AG10803 (cell line): Measurements from ENCODE around the gene OR10H2.

Experiments used
- DNase-seq: peaks from one replicate; pipeline ENCODE4 v3.0.0; 2010; ENCODE audit warnings: low read depth
- H3K4me3 ChIP-seq: 2 replicates; pipeline ENCODE4 v1.5.1; 2011; ENCODE audit warnings: mild to moderate bottlenecking, low read length, control low read depth
- TF ChIP-seq, protein P1 (sequence below): conservative IDR thresholded peaks from 2 replicates; pipeline ENCODE4 v1.5.1; 2011; ENCODE audit warnings: mild to moderate bottlenecking, low read length, control low read depth, inconsistent platforms

OR10H2 gene

DNA sequence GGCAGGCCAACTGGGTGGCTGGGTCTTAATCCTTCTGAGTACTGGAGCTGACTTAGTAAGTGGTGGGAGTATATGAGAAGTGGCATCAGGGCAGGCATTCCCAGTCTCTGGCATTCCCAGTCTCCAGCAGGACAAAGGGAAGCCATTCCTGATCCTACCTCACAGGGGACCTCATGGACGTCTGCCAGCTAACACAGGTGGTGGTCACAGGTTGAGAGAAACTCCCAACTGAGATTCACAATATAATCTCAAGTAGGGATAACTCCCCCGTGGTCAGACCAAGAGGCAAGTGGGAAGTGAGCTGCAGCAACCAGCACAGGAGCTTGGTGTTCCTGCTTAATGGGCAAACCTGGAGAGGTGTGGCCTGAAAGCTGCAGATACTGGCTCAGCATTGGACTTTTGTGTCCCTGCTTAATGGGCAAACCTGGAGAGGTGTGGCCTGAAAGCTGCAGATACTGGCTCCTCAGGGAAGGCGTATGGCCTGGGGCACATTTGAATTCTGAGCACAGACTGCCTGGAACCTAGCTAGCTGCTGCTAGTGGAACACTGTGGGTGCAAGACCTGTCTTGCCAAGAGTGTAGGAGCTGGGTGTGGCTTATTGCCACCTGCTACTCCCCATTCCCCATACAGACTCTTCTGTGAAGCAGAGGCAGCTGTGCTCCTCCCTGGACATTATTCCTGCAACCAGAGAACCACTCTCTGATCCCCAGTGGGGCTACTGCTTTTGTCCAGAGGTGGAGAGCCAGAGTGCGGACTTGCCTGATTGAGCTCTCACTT is 25.9 kb upstream of the OR10H2 start:
- DNase-seq: no peak
- H3K4me3 ChIP-seq: no peak overlapping the region
- TF ChIP-seq, protein P1, sequence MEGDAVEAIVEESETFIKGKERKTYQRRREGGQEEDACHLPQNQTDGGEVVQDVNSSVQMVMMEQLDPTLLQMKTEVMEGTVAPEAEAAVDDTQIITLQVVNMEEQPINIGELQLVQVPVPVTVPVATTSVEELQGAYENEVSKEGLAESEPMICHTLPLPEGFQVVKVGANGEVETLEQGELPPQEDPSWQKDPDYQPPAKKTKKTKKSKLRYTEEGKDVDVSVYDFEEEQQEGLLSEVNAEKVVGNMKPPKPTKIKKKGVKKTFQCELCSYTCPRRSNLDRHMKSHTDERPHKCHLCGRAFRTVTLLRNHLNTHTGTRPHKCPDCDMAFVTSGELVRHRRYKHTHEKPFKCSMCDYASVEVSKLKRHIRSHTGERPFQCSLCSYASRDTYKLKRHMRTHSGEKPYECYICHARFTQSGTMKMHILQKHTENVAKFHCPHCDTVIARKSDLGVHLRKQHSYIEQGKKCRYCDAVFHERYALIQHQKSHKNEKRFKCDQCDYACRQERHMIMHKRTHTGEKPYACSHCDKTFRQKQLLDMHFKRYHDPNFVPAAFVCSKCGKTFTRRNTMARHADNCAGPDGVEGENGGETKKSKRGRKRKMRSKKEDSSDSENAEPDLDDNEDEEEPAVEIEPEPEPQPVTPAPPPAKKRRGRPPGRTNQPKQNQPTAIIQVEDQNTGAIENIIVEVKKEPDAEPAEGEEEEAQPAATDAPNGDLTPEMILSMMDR: no peak

DNA sequence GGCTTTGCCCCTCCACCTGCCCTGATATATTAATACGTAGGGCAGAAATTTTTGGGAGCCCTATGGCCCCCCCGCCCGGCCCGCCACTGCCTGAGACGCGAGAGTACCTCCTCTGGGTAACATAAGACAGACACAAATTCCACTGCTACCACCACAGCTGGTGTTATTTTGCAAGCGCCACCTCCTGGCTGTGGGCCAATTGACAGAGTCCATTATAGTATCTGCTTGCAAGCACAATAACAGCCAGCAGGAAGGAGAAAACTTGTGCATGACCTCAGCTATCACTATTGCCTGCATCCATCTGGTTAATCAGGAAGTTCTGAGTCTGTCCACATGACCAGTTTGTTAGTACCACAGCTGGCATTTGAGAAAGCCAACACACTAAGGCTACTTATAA is 25.3 kb upstream of the OR10H2 start:
- TF ChIP-seq, protein P1: no peak
- peak; percentile 57 for DNase-seq
- no peak overlapping the region for H3K4me3 ChIP-seq

DNA sequence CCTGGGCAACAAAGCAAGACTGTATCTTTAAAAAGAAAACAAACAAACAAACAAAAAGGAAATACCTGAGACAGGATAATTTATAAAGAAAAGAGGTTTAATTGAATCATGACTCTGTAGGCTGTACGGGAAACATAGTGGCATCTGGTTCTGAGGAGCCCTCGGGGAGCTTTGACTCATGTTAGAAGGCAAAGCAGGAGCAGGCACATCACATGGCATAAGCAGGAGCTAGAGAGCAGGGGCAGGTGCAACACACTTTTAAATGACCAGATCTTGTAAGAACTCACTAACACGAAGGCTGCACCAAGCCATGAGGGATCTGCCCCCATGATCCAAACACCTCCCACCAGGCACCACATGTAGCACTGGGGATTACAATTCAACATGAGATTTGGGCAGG is 13.2 kb upstream of the OR10H2 start:
- H3K4me3 ChIP-seq: no peak overlapping the region
- TF ChIP-seq, protein P1: no peak
- no peak for DNase-seq

DNA sequence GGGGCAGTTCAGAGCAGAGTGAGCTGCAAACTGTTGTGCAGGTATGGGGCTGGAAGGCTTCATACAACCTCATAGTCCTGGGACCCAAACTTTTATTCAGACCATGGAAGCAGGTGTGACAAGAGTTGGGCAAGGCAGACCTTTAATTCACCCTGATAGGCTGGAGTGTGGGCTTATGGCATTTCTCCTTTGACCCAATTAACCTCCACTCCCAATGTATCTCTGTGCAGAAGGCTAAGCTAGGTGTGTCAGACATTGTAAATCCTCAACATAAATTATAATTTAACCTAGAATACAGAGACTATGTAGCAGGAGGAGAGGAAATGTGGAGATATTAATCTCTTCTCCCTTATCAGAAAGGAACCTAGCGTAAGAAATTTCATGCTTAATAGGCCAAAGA is 12.2 kb upstream of the OR10H2 start:
- H3K4me3 ChIP-seq: no peak overlapping the region
- DNase-seq: no peak
- TF ChIP-seq, protein P1: no peak

DNA sequence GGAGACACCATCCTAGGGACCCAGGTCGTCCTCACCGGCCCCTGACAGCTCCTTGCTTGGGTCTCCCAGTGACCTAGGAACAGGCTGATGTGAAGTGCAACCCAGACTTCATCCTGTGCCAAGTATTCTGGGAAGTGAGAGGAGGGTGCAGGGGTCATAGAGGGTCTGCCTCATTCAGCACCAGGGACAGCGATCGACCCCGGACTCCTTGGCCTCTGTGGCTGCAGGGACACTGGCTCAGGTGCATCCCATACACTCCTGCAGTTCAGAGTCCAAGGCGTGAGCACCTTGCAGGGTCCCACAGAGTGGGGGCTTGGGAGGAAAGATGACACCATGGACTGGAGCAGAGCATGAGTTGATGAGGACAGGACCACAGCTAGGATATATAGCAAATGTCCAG is 10.0 kb upstream of the OR10H2 start:
- DNase-seq: no peak
- H3K4me3 ChIP-seq: no peak overlapping the region
- TF ChIP-seq, protein P1: no peak

DNA sequence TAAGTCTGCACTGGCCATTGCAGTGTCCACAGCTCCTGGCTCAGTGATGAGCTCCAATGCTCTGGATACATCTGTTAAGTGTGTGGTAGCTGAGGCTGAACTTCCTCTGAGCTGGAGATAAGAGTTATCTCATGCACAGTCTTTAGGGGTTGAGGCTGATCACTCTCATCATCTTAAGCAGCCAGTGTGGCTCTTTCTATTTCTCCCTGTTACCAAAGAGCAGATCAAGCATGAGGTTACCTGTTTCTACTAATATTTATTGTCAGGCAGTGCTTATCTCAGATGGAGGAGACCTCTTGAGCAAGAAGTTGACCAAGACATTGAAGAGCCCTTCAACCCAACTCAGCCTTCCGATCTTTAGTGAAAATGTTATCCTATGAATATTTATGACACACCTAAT is 6.6 kb upstream of the OR10H2 start:
- no peak for DNase-seq
- H3K4me3 ChIP-seq: no peak overlapping the region
- TF ChIP-seq, protein P1: no peak

DNA sequence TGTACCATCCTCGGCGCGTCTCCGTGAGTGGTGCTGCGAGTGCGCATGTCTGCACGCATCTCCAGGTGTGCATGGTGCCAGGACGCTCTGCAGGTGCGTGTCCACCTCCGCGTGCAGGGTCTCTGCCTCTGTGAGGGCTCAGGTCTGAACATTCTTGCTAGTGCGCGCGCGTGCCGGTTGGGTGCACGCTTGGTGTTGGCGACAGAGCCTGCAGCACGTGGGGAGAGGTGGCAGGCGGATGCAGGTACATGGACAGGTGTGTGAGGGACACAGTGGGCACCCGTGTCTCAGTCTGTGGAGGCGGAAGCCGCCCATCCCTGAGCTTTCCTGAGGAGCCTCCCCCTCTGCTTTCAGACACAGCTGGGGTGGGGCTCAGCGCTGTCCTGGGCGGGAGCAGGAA is 4.9 kb upstream of the OR10H2 start:
- TF ChIP-seq, protein P1: no peak
- DNase-seq: no peak

More for the DNA sequence above, 4.9 kb upstream of the OR10H2 start:
- no peak overlapping the region for H3K4me3 ChIP-seq
